ENCODE data around the gene BUD13. TPM values are rescaled to one million over a fixed set of nuclear protein-coding genes. Genes with fewer than 3 reads are reported as not detected.

Gene BUD13, protein sequence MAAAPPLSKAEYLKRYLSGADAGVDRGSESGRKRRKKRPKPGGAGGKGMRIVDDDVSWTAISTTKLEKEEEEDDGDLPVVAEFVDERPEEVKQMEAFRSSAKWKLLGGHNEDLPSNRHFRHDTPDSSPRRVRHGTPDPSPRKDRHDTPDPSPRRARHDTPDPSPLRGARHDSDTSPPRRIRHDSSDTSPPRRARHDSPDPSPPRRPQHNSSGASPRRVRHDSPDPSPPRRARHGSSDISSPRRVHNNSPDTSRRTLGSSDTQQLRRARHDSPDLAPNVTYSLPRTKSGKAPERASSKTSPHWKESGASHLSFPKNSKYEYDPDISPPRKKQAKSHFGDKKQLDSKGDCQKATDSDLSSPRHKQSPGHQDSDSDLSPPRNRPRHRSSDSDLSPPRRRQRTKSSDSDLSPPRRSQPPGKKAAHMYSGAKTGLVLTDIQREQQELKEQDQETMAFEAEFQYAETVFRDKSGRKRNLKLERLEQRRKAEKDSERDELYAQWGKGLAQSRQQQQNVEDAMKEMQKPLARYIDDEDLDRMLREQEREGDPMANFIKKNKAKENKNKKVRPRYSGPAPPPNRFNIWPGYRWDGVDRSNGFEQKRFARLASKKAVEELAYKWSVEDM
- total RNA-seq = 10 to 100 TPM; 17.9 to 19.1 TPM

DNA sequence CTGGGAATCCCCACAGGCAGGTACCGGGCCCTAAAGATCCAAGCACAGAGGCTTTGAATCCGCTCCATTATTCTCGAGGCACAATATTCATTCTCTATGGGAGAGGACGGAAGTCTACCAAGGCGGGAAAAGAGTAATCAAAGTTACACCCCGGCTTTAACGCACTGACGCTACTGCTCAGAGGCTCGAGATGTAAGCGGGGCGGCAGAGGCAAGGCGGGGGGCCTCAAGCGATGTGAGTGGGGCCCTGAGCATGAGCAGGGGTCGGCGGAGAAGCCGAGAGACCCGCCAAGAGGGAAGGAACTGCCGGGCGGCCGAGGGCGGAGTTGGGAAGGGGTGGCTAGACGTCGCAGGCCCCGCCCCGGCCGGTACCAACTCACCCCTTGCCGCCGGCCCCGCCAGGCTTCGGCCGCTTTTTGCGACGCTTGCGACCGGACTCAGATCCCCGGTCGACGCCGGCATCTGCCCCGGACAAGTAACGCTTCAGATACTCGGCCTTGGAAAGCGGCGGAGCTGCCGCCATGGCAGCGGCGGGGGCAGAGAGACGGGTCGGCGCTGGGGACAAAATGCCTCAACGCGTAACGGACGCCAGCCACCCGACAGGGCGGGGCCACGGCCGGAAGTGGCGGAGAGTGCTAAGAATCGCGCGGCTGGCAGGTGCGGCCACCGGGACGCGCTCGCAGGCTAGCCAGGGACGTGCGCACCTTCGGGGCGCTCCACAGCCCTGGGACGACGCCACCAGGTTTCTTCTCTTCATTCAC lies at the start of gene BUD13:
Gene BUD13, minus strand, starts transcription at position 545 of the 760 bp plus-strand sequence. Its CDS starts 23 bp downstream, at position 522.
- H3K36me3 ChIP-seq = no peaks in the 10 kb centered on the region
- DNase-seq = peak; percentile 94
- H3K9me3 ChIP-seq = no peaks in the 10 kb centered on the region
- peak within 1 kb of the TSS; percentile 68 for H3K4me3 ChIP-seq
- peak within 1 kb of the TSS; percentile 93 for H3K9ac ChIP-seq (ENCODE audit: low read depth in 2 of 2, low read length in 2 of 2)
- intact Hi-C loops (cut with DNase I) = no loop called here
- TF ChIP-seq, protein P1, sequence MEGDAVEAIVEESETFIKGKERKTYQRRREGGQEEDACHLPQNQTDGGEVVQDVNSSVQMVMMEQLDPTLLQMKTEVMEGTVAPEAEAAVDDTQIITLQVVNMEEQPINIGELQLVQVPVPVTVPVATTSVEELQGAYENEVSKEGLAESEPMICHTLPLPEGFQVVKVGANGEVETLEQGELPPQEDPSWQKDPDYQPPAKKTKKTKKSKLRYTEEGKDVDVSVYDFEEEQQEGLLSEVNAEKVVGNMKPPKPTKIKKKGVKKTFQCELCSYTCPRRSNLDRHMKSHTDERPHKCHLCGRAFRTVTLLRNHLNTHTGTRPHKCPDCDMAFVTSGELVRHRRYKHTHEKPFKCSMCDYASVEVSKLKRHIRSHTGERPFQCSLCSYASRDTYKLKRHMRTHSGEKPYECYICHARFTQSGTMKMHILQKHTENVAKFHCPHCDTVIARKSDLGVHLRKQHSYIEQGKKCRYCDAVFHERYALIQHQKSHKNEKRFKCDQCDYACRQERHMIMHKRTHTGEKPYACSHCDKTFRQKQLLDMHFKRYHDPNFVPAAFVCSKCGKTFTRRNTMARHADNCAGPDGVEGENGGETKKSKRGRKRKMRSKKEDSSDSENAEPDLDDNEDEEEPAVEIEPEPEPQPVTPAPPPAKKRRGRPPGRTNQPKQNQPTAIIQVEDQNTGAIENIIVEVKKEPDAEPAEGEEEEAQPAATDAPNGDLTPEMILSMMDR (IDR thresholded peaks at IDR 0.05) = no peak
- H3K27me3 ChIP-seq = no peaks in the 10 kb centered on the region
- H3K27ac ChIP-seq = peak within 1 kb of the TSS; percentile 80
- H3K4me1 ChIP-seq = peaks cover 9% of the 10 kb centered on the region

DNA sequence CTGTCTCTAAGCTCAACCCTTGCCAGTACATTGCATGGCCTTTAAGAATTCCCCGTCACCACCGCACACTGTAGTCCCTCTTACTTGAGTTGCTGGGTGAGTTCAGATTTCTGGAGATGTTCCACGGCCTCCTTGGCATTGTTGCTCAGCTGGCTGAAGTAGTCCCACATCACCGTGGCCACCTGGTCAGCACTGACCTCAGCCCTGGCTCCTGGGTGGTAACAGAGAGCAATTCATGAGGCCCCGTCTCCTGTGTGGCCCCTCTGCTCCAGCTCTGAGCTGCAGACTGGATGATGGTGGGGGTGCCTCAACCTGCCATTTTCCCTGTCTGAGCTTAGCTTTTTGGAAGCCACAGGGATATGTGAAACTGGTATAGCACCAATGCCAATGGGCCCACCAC lies 49.8 kb upstream of the BUD13 start:
- DNase-seq = no peak
- Histone ChIP-seq H3K9me3 (no peaks in the 10 kb centered on the region), H3K27me3 (no peaks in the 10 kb centered on the region), H3K4me3 (no peak overlapping the region), H3K27ac (no peak overlapping the region), H3K9ac (ENCODE audit: low read depth in 2 of 2, low read length in 2 of 2) (no peak overlapping the region), H3K36me3 (no peaks in the 10 kb centered on the region), H3K4me1 (no peaks in the 10 kb centered on the region)
- intact Hi-C loops (cut with DNase I) = no loop called here
- TF ChIP-seq, protein P1 (IDR thresholded peaks at IDR 0.05) = no peak

DNA sequence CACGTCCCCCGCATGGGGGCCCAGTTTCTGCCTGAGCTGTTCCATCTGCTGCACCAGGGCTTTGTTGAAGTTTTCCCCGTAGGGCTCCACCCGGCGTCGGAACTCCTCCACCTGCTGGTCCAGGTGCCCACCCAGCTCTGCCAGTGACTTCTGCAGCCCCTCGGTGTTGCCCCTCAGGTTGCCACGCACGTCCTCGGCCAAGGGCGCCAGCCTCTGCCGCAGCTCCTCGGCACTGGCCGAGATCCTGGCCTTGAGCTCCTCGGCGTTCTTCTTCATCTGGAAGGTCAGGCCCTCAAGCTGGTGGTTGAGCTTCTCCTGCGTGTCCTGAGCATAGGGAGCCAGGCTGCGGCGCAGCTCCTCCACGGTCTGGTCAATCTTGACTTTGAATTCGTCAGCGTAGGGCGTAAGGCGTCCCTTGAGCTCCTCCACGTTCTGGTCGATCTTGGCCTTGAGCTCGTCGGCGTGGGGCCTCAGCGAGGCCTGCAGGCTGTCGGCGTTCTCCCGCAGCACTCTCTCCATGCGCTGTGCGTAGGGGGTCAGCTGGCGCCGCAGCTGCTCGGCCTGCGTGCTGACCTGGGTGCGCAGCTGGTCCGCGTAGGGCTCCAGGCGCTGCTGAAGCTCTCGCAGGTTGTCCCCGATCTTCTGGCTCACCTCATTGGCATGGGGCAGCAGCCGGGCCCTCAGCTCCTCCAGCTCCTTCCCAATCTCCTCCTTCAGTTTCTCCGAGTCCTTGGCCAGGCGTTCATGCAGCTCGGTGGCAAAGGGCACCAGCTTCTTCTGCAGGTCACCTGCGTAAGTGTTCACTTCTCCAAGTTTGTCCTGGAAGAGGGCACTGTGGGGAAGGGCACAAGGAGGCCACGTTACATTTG lies 48.5 kb upstream of the BUD13 start:
- H3K27ac ChIP-seq = no peak overlapping the region
- DNase-seq = no peak
- H3K9ac ChIP-seq (ENCODE audit: low read depth in 2 of 2, low read length in 2 of 2) = no peak overlapping the region
- TF ChIP-seq, protein P1 (IDR thresholded peaks at IDR 0.05) = no peak
- no peaks in the 10 kb centered on the region for H3K4me1 ChIP-seq
- H3K4me3 ChIP-seq = no peak overlapping the region
- no peaks in the 10 kb centered on the region for H3K9me3 ChIP-seq
- intact Hi-C loops (cut with DNase I) = no loop called here
- no peaks in the 10 kb centered on the region for H3K27me3 ChIP-seq
- no peaks in the 10 kb centered on the region for H3K36me3 ChIP-seq

DNA sequence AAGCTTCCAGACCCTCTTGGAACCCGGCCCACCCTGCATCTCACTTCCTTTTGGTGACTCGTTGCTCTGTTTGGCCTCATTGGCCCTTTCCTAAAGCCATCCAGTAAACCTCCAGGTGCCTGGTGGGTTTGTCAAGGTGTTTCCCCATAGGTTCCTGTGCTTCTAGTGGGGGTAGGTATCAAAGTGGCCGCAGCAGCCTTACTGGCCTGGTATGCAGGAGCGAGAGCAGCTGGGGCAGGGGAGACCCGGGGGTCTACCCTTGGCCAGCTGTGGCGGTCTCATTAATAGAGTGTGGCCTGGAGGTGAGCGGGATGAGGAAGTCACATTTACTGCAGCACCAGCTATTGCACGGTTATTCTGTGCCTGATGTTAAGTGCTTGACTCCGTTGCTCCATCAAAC lies 46.3 kb upstream of the BUD13 start:
- TF ChIP-seq, protein P1 (IDR thresholded peaks at IDR 0.05) = no peak
- Histone ChIP-seq H3K36me3 (no peaks in the 10 kb centered on the region), H3K27ac (no peak overlapping the region), H3K9me3 (no peaks in the 10 kb centered on the region), H3K4me3 (no peak overlapping the region), H3K9ac (ENCODE audit: low read depth in 2 of 2, low read length in 2 of 2) (no peak overlapping the region), H3K27me3 (no peaks in the 10 kb centered on the region), H3K4me1 (no peaks in the 10 kb centered on the region)
- intact Hi-C loops (cut with DNase I) = no loop called here
- DNase-seq = no peak

DNA sequence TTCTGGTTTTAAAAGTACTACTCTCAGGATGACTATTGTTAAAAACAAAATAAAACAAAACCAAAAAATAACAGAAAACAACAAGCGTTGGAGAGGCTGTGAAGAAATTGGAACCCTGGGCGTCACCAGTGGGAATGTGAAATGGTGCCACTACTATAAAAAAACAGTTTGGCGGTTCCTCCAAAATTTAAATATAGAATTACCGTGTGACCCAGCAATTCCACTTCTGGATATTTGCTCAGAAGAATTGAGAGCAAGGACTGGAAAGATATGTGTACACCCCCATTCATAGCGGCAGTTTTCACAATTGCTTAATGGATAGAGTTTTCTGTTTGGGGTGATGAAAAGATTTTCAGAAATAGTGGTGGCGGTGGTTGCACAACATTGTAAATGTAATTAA lies 41.7 kb upstream of the BUD13 start:
- no peak overlapping the region for H3K27ac ChIP-seq
- intact Hi-C loops (cut with DNase I) = no loop called here
- no peak for DNase-seq

More for the DNA sequence above, 41.7 kb upstream of the BUD13 start:
- TF ChIP-seq, protein P1 (IDR thresholded peaks at IDR 0.05) = no peak
- H3K9ac ChIP-seq (ENCODE audit: low read depth in 2 of 2, low read length in 2 of 2) = no peak overlapping the region
- no peaks in the 10 kb centered on the region for H3K36me3 ChIP-seq
- no peaks in the 10 kb centered on the region for H3K9me3 ChIP-seq
- H3K27me3 ChIP-seq = no peaks in the 10 kb centered on the region
- no peak overlapping the region for H3K4me3 ChIP-seq
- no peaks in the 10 kb centered on the region for H3K4me1 ChIP-seq
